ENCODE measurements around the gene CTNNA3. TPM values are rescaled to one million over a fixed set of nuclear protein-coding genes. Genes with fewer than 3 reads are reported as not detected.

Gene CTNNA3
- total RNA-seq, 1 experiment from 2014 or later = 0.85 TPM

DNA sequence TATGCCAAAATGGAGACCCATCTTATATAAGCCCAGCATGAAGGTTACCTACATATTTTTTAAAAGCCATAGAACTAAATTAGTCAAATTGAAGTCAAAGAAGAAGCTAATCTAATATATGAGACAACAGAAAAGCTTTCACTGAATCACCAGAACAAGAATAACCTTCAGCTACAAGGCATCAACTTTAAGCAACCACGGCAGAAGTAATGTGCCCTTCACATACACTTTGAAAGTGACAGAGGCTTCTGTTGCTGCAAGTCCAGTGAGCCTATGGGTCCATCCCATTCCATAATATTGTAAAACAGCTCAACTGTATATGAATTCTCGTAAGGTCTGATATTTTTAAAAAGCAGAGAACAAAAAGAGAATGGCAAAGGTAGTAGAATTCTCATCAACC, 36.5 kb downstream of the CTNNA3 start:
- POLR2A ChIA-PET = no interaction called here
- intact Hi-C loops (cut with micrococcal nuclease; ENCODE audit: unreplicated experiment) = no loop called here
- ATAC-seq (no peak), DNase-seq (ENCODE audit: low read depth, low spot score) (no peak)
- TF ChIP-seq TCF7L2 (IDR thresholded peaks at IDR 0.05; ENCODE audit: low read depth, low read length) = no peak
- TF ChIP-seq, protein P1, sequence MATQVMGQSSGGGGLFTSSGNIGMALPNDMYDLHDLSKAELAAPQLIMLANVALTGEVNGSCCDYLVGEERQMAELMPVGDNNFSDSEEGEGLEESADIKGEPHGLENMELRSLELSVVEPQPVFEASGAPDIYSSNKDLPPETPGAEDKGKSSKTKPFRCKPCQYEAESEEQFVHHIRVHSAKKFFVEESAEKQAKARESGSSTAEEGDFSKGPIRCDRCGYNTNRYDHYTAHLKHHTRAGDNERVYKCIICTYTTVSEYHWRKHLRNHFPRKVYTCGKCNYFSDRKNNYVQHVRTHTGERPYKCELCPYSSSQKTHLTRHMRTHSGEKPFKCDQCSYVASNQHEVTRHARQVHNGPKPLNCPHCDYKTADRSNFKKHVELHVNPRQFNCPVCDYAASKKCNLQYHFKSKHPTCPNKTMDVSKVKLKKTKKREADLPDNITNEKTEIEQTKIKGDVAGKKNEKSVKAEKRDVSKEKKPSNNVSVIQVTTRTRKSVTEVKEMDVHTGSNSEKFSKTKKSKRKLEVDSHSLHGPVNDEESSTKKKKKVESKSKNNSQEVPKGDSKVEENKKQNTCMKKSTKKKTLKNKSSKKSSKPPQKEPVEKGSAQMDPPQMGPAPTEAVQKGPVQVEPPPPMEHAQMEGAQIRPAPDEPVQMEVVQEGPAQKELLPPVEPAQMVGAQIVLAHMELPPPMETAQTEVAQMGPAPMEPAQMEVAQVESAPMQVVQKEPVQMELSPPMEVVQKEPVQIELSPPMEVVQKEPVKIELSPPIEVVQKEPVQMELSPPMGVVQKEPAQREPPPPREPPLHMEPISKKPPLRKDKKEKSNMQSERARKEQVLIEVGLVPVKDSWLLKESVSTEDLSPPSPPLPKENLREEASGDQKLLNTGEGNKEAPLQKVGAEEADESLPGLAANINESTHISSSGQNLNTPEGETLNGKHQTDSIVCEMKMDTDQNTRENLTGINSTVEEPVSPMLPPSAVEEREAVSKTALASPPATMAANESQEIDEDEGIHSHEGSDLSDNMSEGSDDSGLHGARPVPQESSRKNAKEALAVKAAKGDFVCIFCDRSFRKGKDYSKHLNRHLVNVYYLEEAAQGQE (IDR thresholded peaks at IDR 0.05; ENCODE audit: insufficient read depth in 1 of 2, low read depth in 2 of 2, low read length in 1 of 2) = no peak
- TF ChIP-seq, protein P2, sequence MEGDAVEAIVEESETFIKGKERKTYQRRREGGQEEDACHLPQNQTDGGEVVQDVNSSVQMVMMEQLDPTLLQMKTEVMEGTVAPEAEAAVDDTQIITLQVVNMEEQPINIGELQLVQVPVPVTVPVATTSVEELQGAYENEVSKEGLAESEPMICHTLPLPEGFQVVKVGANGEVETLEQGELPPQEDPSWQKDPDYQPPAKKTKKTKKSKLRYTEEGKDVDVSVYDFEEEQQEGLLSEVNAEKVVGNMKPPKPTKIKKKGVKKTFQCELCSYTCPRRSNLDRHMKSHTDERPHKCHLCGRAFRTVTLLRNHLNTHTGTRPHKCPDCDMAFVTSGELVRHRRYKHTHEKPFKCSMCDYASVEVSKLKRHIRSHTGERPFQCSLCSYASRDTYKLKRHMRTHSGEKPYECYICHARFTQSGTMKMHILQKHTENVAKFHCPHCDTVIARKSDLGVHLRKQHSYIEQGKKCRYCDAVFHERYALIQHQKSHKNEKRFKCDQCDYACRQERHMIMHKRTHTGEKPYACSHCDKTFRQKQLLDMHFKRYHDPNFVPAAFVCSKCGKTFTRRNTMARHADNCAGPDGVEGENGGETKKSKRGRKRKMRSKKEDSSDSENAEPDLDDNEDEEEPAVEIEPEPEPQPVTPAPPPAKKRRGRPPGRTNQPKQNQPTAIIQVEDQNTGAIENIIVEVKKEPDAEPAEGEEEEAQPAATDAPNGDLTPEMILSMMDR (IDR thresholded peaks at IDR 0.05) = no peak
- TF ChIP-seq SIN3A (IDR thresholded peaks at IDR 0.05; ENCODE audit: borderline replicate concordance, insufficient read depth, low read depth, low read length) = no peak
- TF ChIP-seq POLR2AphosphoS5 (IDR thresholded peaks at IDR 0.05; ENCODE audit: low read depth, low read length) = no peak
- H3K27me3 ChIP-seq (ENCODE audit: control insufficient read depth, insufficient read depth, low read length) = no peaks in the 10 kb centered on the region; the same call in 1 of the 2 replicates
- no peaks in the 10 kb centered on the region for H3K4me1 ChIP-seq (ENCODE audit: control insufficient read depth, insufficient read depth, low read length)
- H3K36me3 ChIP-seq (ENCODE audit: control insufficient read depth, insufficient read depth, low read length) = no peaks in the 10 kb centered on the region
- CTCF ChIA-PET = no interaction called here
- H3K4me3 ChIP-seq (ENCODE audit: low read depth in 2 of 2, low read length in 2 of 2) = no peak overlapping the region
- BruUV-seq (replicated peaks) = no TSS peak
- H3K9me3 ChIP-seq (ENCODE audit: control insufficient read depth, insufficient read depth, low read depth, low read length) = no peaks in the 10 kb centered on the region
- in situ Hi-C loops (cut with HindIII; ENCODE audit: low pct_unique_long_range_greater_than_20kb, low sequenced_read_pairs) = no loop called here
- H3K27ac ChIP-seq (ENCODE audit: low read length) = no peak overlapping the region

DNA sequence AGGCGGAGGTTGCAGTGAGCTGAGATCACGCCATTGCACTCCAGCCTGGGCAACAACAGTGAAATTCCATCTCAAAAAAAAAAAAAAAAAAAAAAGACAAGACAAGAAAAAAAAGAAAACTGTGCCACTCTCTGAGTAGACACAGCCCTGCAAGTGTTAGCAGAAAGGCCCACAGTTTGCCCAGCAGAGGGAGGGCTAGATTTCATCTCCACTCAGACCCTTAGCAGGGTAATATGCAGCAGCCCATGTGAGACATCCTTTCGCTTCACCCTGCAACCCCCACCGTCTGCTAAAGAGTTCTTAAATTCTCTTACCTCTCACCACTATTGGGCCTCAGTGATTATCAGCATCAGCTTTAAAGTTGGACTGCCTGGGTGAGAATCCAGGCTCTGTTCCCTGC, 38.2 kb downstream of the CTNNA3 start:
- ChIA-PET CTCF (no interaction called here), POLR2A (no interaction called here)
- H3K36me3 ChIP-seq (ENCODE audit: control insufficient read depth, insufficient read depth, low read length) = no peaks in the 10 kb centered on the region
- in situ Hi-C loops (cut with HindIII; ENCODE audit: low pct_unique_long_range_greater_than_20kb, low sequenced_read_pairs) = no loop called here
- TF ChIP-seq, protein P2 (IDR thresholded peaks at IDR 0.05) = no peak
- TF ChIP-seq, protein P1 (IDR thresholded peaks at IDR 0.05; ENCODE audit: insufficient read depth in 1 of 2, low read depth in 2 of 2, low read length in 1 of 2) = no peak
- TF ChIP-seq SIN3A (IDR thresholded peaks at IDR 0.05; ENCODE audit: borderline replicate concordance, insufficient read depth, low read depth, low read length) (no peak), POLR2AphosphoS5 (IDR thresholded peaks at IDR 0.05; ENCODE audit: low read depth, low read length) (no peak), TCF7L2 (IDR thresholded peaks at IDR 0.05; ENCODE audit: low read depth, low read length) (no peak)
- intact Hi-C loops (cut with micrococcal nuclease; ENCODE audit: unreplicated experiment) = no loop called here
- H3K4me1 ChIP-seq (ENCODE audit: control insufficient read depth, insufficient read depth, low read length) = no peaks in the 10 kb centered on the region
- H3K27ac ChIP-seq (ENCODE audit: low read length) = no peak overlapping the region
- H3K9me3 ChIP-seq (ENCODE audit: control insufficient read depth, insufficient read depth, low read depth, low read length) = no peaks in the 10 kb centered on the region
- H3K27me3 ChIP-seq (ENCODE audit: control insufficient read depth, insufficient read depth, low read length) = no peaks in the 10 kb centered on the region; the same call in 1 of the 2 replicates
- no TSS peak for BruUV-seq (replicated peaks)
- DNase-seq (ENCODE audit: low read depth, low spot score) (no peak), ATAC-seq (no peak)
- H3K4me3 ChIP-seq (ENCODE audit: low read depth in 2 of 2, low read length in 2 of 2) = no peak overlapping the region
